ENCODE results near the gene LLGL1. TPM values are rescaled to one million over a fixed set of nuclear protein-coding genes. Genes with fewer than 3 reads are reported as not detected.
A peak's percentile ranks its signal among the peaks of the same experiment; 100 is the strongest.

The LLGL1 gene
- total and polyA plus RNA-seq, 7 experiments from 2014 or later, result 0.89 to 21.6 (median 13.6) TPM

DNA sequence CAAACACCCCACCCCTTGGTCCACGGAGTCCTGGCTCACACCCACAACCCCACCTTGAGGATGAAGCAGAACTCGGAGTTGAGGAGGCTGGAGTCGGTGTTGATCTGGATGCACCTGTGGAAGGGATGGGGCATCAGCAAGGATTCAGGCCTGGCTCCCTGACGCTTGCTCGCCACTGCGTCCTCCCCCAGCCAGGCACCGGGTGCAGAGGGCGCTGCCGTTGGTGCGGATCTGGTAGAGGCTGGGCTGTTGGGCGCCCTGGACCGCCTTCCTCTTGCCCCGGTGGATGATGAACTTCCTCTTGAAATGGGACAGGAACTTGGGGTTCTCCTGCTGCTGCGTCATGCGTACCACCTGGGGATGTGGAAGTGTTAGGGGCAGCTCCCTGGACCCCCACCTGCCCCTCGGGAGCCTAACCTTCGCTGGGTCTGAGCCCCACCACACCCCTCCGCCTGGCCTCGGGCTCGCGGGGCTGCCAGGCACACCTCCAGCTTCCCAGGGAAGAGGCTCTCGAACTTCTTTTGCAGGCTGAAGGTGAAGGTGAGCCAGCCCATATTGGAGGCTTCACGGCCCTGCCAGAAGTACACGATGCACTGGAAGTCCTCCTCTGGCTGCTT lies 20.8 kb downstream of the LLGL1 start:
- Mint-ChIP-seq H3K27ac (no peak overlapping the region), H3K4me3 (no peak overlapping the region), H3K36me3 (peaks cover 5 to 21% (median 9%) of the 10 kb centered on the region in 5 donors), H3K9me3 (peaks cover 0 to 3% (median 0%) of the 10 kb centered on the region in 11 donors), H3K4me1 (peaks cover 0 to 8% (median 4%) of the 10 kb centered on the region in 7 donors), H3K27me3 (no peaks in the 10 kb centered on the region)
- Histone ChIP-seq H3K9me3 (ENCODE audit: control insufficient read depth in 2 of 3, low read length in 3 of 3) (no peaks in the 10 kb centered on the region), H3K27me3 (ENCODE audit: control insufficient read depth in 2 of 2, insufficient read depth in 2 of 2, low read length in 2 of 2) (no peaks in the 10 kb centered on the region), H3K4me3 (ENCODE audit: low read length) (no peak overlapping the region), H3K27ac (ENCODE audit: low read depth, low read length) (no peak overlapping the region), H3K4me1 (ENCODE audit: control insufficient read depth in 2 of 2, insufficient read depth in 2 of 2, low read length in 2 of 2) (no peaks in the 10 kb centered on the region), H3K36me3 (ENCODE audit: control insufficient read depth in 2 of 3, insufficient read depth in 3 of 3, low read length in 3 of 3) (peaks cover 0 to 86% (median 17%) of the 10 kb centered on the region in 3 experiments)
- intact Hi-C loops (cut with micrococcal nuclease), result no loop called here
- DNase-seq (no peak), ATAC-seq (no peak)
- CTCF ChIA-PET, result interaction anchor here (0.5 kb wide), 1 partner anchor 23 kb away, joined by 5 read pairs; no protein-coding TSS in a partner anchor
- POLR2A ChIA-PET, result no interaction called here

DNA sequence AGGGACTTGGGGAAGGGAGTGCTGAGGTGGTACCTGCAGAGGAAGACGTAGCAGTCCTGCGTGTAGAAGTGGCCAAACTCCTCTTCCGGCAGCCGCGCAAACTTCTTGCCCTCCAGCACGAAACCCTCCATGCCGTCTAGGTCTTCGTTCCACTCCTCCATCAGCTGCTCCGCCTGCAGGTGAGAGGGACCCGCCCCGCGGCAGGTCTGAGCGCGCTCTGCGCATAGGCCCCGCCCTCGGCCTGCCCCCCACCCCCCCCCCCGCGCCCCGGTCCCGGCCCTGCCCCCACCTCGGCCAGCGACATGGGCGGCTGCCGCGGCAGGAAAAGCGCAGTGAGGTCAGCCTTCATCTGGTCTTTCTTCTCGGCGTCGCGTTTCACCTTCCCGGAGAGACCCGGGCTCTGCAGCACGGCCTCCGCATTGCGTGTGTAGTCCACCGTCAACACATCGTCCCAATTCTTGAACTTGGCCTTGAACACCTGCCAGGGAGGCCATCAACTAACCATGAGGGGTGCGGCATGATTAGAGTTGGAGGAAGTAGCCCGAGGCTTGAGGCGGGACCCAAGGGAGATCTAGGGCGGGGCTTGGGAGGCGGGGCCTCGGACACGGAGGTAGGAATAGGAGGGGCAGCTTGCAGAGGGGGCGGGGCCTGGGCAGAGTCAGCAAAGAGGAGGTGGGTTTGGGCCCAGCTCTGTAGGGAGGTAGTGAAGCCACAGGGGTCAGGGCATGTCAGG lies 21.6 kb downstream of the LLGL1 start:
- no peak overlapping the region for H3K27ac Mint-ChIP-seq
- Histone ChIP-seq H3K9me3 (ENCODE audit: control insufficient read depth in 2 of 3, low read length in 3 of 3) (no peaks in the 10 kb centered on the region), H3K27ac (ENCODE audit: low read depth, low read length) (no peak overlapping the region), H3K27me3 (ENCODE audit: control insufficient read depth in 2 of 2, insufficient read depth in 2 of 2, low read length in 2 of 2) (no peaks in the 10 kb centered on the region), H3K4me3 (ENCODE audit: low read length) (no peak overlapping the region), H3K36me3 (ENCODE audit: control insufficient read depth in 2 of 3, insufficient read depth in 3 of 3, low read length in 3 of 3) (peaks cover 0 to 86% (median 17%) of the 10 kb centered on the region in 3 experiments), H3K4me1 (ENCODE audit: control insufficient read depth in 2 of 2, insufficient read depth in 2 of 2, low read length in 2 of 2) (no peaks in the 10 kb centered on the region)
- H3K27me3 Mint-ChIP-seq, result no peaks in the 10 kb centered on the region
- peaks cover 0 to 8% (median 4%) of the 10 kb centered on the region in 7 donors for H3K4me1 Mint-ChIP-seq
- intact Hi-C loops (cut with micrococcal nuclease), result no loop called here
- H3K4me3 Mint-ChIP-seq, result no peak overlapping the region
- H3K36me3 Mint-ChIP-seq, result peaks cover 5 to 21% (median 9%) of the 10 kb centered on the region in 5 donors
- ChIA-PET POLR2A (no interaction called here), CTCF (interaction anchor here (0.5 kb wide), 1 partner anchor 22 kb away, joined by 5 read pairs; no protein-coding TSS in a partner anchor)
- H3K9me3 Mint-ChIP-seq, result peaks cover 0 to 3% (median 0%) of the 10 kb centered on the region in 11 donors
- peak in 1 of 9 donors; percentile 49 for DNase-seq
- peak; percentile 52 for ATAC-seq

DNA sequence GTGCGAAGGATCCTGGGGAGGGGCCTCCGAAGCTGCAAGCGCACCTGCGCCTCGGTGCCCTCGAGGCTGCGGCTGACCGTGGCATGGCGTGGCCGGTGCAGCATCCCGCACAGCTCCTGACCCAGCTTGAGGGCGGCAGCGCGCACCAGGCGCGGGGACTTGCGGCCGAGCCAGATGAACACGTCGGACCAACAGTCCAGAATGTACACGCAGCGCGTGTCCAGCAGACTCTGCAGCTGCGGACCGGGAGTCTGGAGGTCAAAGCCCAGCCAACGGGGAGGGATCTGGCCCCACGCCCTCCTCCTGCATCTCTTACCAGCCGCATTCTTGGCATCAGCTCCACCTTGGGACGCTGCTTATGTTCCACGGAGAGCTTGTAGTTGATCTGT lies 22.2 kb downstream of the LLGL1 start:
- H3K27me3 Mint-ChIP-seq, result no peaks in the 10 kb centered on the region
- H3K27ac Mint-ChIP-seq, result no peak overlapping the region
- no peak overlapping the region for H3K4me3 Mint-ChIP-seq
- ChIA-PET CTCF (no interaction called here), POLR2A (no interaction called here)
- peaks cover 0 to 8% (median 4%) of the 10 kb centered on the region in 7 donors for H3K4me1 Mint-ChIP-seq
- no peaks in the 10 kb centered on the region for H3K9me3 ChIP-seq (ENCODE audit: control insufficient read depth in 2 of 3, low read length in 3 of 3)
- H3K36me3 Mint-ChIP-seq, result peaks cover 5 to 21% (median 9%) of the 10 kb centered on the region in 5 donors
- ATAC-seq, result no peak
- H3K27ac ChIP-seq (ENCODE audit: low read depth, low read length), result no peak overlapping the region
- no peaks in the 10 kb centered on the region for H3K4me1 ChIP-seq (ENCODE audit: control insufficient read depth in 2 of 2, insufficient read depth in 2 of 2, low read length in 2 of 2)
- peaks cover 0 to 3% (median 0%) of the 10 kb centered on the region in 11 donors for H3K9me3 Mint-ChIP-seq
- intact Hi-C loops (cut with micrococcal nuclease), result loop anchor here in 1 of 2 donors (1.0 to 2.0 kb wide), 2 partner anchors 11 to 67 kb away; partner anchors contain the start of genes FLII, SMCR8 and TOP3A
- no peak overlapping the region for H3K4me3 ChIP-seq (ENCODE audit: low read length)
- H3K36me3 ChIP-seq (ENCODE audit: control insufficient read depth in 2 of 3, insufficient read depth in 3 of 3, low read length in 3 of 3), result peaks cover 0 to 86% (median 17%) of the 10 kb centered on the region in 3 experiments
- no peaks in the 10 kb centered on the region for H3K27me3 ChIP-seq (ENCODE audit: control insufficient read depth in 2 of 2, insufficient read depth in 2 of 2, low read length in 2 of 2)
- DNase-seq, result no peak

GRCh38 chr17:18248300-18248731 lies 22.9 kb downstream of the LLGL1 start:
- no peak overlapping the region for H3K4me3 ChIP-seq (ENCODE audit: low read length)
- POLR2A ChIA-PET, result no interaction called here
- H3K9me3 Mint-ChIP-seq, result peaks cover 0 to 3% (median 0%) of the 10 kb centered on the region in 11 donors
- CTCF ChIA-PET, result interaction anchor here (0.7 to 1.0 kb wide), 2 partner anchors 8 to 14 kb away, joined by 4 read pairs; no protein-coding TSS in a partner anchor
- DNase-seq, result peak; percentile 47 to 75 (median 64)
- H3K36me3 ChIP-seq (ENCODE audit: control insufficient read depth in 2 of 3, insufficient read depth in 3 of 3, low read length in 3 of 3), result peaks cover 0 to 90% (median 20%) of the 10 kb centered on the region in 3 experiments
- no peaks in the 10 kb centered on the region for H3K27me3 ChIP-seq (ENCODE audit: control insufficient read depth in 2 of 2, insufficient read depth in 2 of 2, low read length in 2 of 2)
- intact Hi-C loops (cut with micrococcal nuclease), result loop anchor here in 1 of 2 donors (1.0 to 2.0 kb wide), 2 partner anchors 10 to 66 kb away; partner anchors contain the start of genes FLII, SMCR8 and TOP3A
- no peaks in the 10 kb centered on the region for H3K27me3 Mint-ChIP-seq
- peaks cover 5 to 25% (median 9%) of the 10 kb centered on the region in 5 donors for H3K36me3 Mint-ChIP-seq
- ATAC-seq, result peak; percentile 84
- peaks cover 0 to 8% (median 4%) of the 10 kb centered on the region in 7 donors for H3K4me1 Mint-ChIP-seq
- no peak overlapping the region for H3K4me3 Mint-ChIP-seq
- no peaks in the 10 kb centered on the region for H3K4me1 ChIP-seq (ENCODE audit: control insufficient read depth in 2 of 2, insufficient read depth in 2 of 2, low read length in 2 of 2)
- no peak overlapping the region for H3K27ac ChIP-seq (ENCODE audit: low read depth, low read length)
- no peaks in the 10 kb centered on the region for H3K9me3 ChIP-seq (ENCODE audit: control insufficient read depth in 2 of 3, low read length in 3 of 3)
- H3K27ac Mint-ChIP-seq, result peak overlapping the region in 7 of 9 donors; percentile 14 to 88 (median 62)

DNA sequence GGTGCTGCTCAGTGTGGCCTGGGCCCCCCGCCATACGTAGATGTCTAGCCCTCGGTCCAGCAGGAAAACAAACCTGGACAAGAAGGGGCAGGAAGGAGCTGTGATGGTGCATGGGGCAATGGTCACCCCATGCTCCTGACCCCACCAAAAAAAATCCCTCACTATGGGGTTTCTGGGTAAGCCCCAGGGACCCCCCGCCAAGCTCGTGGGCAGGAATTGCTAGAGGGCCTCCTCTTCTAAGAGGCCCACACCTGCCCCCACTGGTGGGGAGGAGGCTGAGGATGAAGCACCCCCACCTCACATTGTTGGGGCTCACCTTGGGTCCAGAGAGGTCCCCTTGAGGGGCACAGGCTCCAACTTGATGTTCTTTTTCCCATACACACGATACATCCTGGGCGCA lies 23.4 kb downstream of the LLGL1 start:
- no peaks in the 10 kb centered on the region for H3K27me3 Mint-ChIP-seq
- no peak overlapping the region for H3K4me3 Mint-ChIP-seq
- no peak overlapping the region for H3K27ac ChIP-seq (ENCODE audit: low read depth, low read length)
- H3K36me3 ChIP-seq (ENCODE audit: control insufficient read depth in 2 of 3, insufficient read depth in 3 of 3, low read length in 3 of 3), result peaks cover 0 to 91% (median 23%) of the 10 kb centered on the region in 3 experiments
- H3K27me3 ChIP-seq (ENCODE audit: control insufficient read depth in 2 of 2, insufficient read depth in 2 of 2, low read length in 2 of 2), result no peaks in the 10 kb centered on the region
- intact Hi-C loops (cut with micrococcal nuclease), result loop anchor here in 1 of 2 donors (1.0 to 2.0 kb wide), 2 partner anchors 9 to 66 kb away; partner anchors contain the start of genes FLII, SMCR8 and TOP3A
- peak overlapping the region in 3 of 9 donors; percentile 31 to 74 (median 51) for H3K27ac Mint-ChIP-seq
- DNase-seq (no peak), ATAC-seq (no peak)
- POLR2A ChIA-PET, result interaction anchor here (0.7 kb wide), 1 partner anchor 355 kb away, joined by 3 read pairs; no protein-coding TSS in a partner anchor
- no peaks in the 10 kb centered on the region for H3K9me3 ChIP-seq (ENCODE audit: control insufficient read depth in 2 of 3, low read length in 3 of 3)
- H3K36me3 Mint-ChIP-seq, result peaks cover 5 to 29% (median 9%) of the 10 kb centered on the region in 5 donors
- peaks cover 0 to 8% (median 4%) of the 10 kb centered on the region in 7 donors for H3K4me1 Mint-ChIP-seq
- peaks cover 0 to 3% (median 0%) of the 10 kb centered on the region in 11 donors for H3K9me3 Mint-ChIP-seq
- no peak overlapping the region for H3K4me3 ChIP-seq (ENCODE audit: low read length)
- no peaks in the 10 kb centered on the region for H3K4me1 ChIP-seq (ENCODE audit: control insufficient read depth in 2 of 2, insufficient read depth in 2 of 2, low read length in 2 of 2)
- CTCF ChIA-PET, result interaction anchor here (0.6 to 1.0 kb wide), 4 partner anchors 8 to 621 kb away, joined by 3 to 4 read pairs (median 4); no protein-coding TSS in a partner anchor

- DNase-seq (no peak), ATAC-seq (no peak)
- H3K4me3 ChIP-seq (ENCODE audit: low read length), result no peak overlapping the region
- ChIA-PET POLR2A (interaction anchor here (0.9 kb wide), 1 partner anchor 25 kb away, joined by 3 read pairs; no protein-coding TSS in a partner anchor), CTCF (no interaction called here)
- peaks cover 0 to 93% (median 20%) of the 10 kb centered on the region in 3 experiments for H3K36me3 ChIP-seq (ENCODE audit: control insufficient read depth in 2 of 3, insufficient read depth in 3 of 3, low read length in 3 of 3)
- Mint-ChIP-seq H3K27me3 (no peaks in the 10 kb centered on the region), H3K36me3 (peaks cover 5 to 28% (median 9%) of the 10 kb centered on the region in 5 donors), H3K4me3 (no peak overlapping the region), H3K9me3 (peaks cover 0 to 3% (median 0%) of the 10 kb centered on the region in 11 donors), H3K4me1 (peaks cover under 1 to 8% (median 5%) of the 10 kb centered on the region in 7 donors), H3K27ac (peak overlapping the region in 3 of 9 donors; percentile 25 to 72 (median 40))
- no peaks in the 10 kb centered on the region for H3K27me3 ChIP-seq (ENCODE audit: control insufficient read depth in 2 of 2, insufficient read depth in 2 of 2, low read length in 2 of 2)
- H3K27ac ChIP-seq (ENCODE audit: low read depth, low read length), result no peak overlapping the region
- intact Hi-C loops (cut with micrococcal nuclease), result no loop called here
- no peaks in the 10 kb centered on the region for H3K9me3 ChIP-seq (ENCODE audit: control insufficient read depth in 2 of 3, low read length in 3 of 3)
- no peaks in the 10 kb centered on the region for H3K4me1 ChIP-seq (ENCODE audit: control insufficient read depth in 2 of 2, insufficient read depth in 2 of 2, low read length in 2 of 2)
These were observed 24.8 kb downstream of the LLGL1 start for GRCh38 chr17:18250259-18250658.
